ENCODE results near the gene PHEX.

The PHEX gene

DNA sequence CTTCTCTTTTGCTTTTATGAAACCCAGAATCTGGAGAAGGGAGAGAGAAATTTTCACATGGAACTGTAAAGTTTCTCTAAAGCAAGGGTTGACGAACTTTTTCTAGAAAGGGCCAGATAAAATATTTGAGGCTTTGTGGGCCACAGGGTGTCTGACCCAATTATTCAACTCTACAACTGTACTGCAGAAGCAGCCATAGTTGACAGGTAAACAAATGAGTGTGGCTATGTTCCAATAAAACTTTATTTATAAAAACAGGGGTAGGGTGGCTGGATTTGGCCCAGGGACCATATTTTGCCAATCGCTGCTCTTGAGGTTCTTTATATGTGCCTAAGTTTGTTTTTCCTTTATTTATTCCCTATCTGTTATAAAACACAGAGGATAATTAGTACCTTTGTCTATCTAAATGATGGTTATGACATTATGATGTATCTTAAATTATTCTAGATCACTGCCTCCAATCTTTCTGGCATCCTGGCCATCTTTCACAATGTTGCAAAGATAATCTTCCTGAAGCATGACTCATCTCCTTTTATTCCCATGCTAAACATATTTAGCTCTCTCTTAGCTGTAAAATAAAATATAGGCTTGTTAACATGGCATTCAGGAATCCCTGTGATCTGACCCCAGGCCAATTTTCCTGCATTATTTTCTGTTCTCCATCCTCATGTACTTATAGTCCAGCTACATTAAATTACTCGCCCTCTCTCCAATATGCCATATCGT, 133.8 kb downstream of the PHEX start:
- in situ Hi-C loops (cut with MboI; ENCODE audit: low pct_unique_long_range_greater_than_20kb, low sequenced_read_pairs, unreplicated experiment), result no loop called here
- TF ChIP-seq, protein P1, sequence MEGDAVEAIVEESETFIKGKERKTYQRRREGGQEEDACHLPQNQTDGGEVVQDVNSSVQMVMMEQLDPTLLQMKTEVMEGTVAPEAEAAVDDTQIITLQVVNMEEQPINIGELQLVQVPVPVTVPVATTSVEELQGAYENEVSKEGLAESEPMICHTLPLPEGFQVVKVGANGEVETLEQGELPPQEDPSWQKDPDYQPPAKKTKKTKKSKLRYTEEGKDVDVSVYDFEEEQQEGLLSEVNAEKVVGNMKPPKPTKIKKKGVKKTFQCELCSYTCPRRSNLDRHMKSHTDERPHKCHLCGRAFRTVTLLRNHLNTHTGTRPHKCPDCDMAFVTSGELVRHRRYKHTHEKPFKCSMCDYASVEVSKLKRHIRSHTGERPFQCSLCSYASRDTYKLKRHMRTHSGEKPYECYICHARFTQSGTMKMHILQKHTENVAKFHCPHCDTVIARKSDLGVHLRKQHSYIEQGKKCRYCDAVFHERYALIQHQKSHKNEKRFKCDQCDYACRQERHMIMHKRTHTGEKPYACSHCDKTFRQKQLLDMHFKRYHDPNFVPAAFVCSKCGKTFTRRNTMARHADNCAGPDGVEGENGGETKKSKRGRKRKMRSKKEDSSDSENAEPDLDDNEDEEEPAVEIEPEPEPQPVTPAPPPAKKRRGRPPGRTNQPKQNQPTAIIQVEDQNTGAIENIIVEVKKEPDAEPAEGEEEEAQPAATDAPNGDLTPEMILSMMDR (IDR thresholded peaks at IDR 0.05; ENCODE audit: extremely low read depth, insufficient read depth, missing control alignments), result no peak
- DNase-seq (ENCODE audit: low spot score), result no peak

- TF ChIP-seq, protein P1 (IDR thresholded peaks at IDR 0.05; ENCODE audit: extremely low read depth, insufficient read depth, missing control alignments), result no peak
- in situ Hi-C loops (cut with MboI; ENCODE audit: low pct_unique_long_range_greater_than_20kb, low sequenced_read_pairs, unreplicated experiment), result no loop called here
- no peak for DNase-seq (ENCODE audit: low spot score)
Observed at GRCh38 chrX:22171287-22172060, 139.3 kb downstream of the PHEX start.

DNA sequence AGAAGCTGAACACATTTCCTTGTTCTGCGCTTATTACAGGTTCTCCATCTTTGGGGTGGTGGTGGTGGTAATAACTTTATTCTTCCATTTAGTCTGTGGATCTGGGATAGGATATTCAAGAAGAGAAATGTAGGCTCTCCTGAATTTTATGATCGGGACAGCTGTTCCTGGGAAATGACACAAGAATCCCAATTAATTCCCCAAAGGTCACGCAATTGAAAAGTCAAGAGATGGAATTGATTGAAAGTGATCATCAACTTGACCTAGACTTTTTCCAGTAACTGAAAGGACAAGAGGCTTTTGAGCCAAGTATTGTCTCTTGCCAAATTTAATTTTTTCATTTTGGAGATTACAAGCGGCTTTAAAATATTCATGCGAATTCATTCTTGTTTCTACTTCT, 141.8 kb downstream of the PHEX start:
- TF ChIP-seq, protein P1 (IDR thresholded peaks at IDR 0.05; ENCODE audit: extremely low read depth, insufficient read depth, missing control alignments), result no peak
- in situ Hi-C loops (cut with MboI; ENCODE audit: low pct_unique_long_range_greater_than_20kb, low sequenced_read_pairs, unreplicated experiment), result no loop called here
- DNase-seq (ENCODE audit: low spot score), result no peak

GRCh38 chrX:22177950-22178515, 145.9 kb downstream of the PHEX start:
- no peak for DNase-seq (ENCODE audit: low spot score)
- in situ Hi-C loops (cut with MboI; ENCODE audit: low pct_unique_long_range_greater_than_20kb, low sequenced_read_pairs, unreplicated experiment), result no loop called here

GRCh38 chrX:22184096-22184495, 152.0 kb downstream of the PHEX start:
- TF ChIP-seq, protein P1 (IDR thresholded peaks at IDR 0.05; ENCODE audit: extremely low read depth, insufficient read depth, missing control alignments), result no peak
- DNase-seq (ENCODE audit: low spot score), result no peak
- in situ Hi-C loops (cut with MboI; ENCODE audit: low pct_unique_long_range_greater_than_20kb, low sequenced_read_pairs, unreplicated experiment), result no loop called here

More at GRCh38 chrX:22177950-22178515, 145.9 kb downstream of the PHEX start:
- TF ChIP-seq, protein P1 (IDR thresholded peaks at IDR 0.05; ENCODE audit: extremely low read depth, insufficient read depth, missing control alignments), result no peak

DNA sequence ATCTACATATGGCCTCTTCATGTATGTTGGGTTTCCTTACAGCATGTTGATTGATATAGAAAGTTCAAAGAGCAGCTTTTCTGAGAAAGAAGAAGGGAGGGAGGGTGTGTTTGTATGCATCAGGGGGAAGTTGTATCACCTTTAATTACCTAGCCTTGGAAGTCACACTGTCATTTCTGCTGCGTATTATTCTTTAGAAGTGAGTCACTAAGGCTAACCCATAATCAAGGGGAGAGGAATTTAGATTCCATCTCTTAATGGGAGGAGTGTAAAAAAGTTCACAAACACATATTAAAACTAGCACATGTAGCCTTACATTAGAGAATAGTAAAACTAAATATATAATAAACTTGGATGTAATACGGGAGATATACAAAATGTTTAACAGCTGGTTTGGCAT, 154.0 kb downstream of the PHEX start:
- TF ChIP-seq, protein P1 (IDR thresholded peaks at IDR 0.05; ENCODE audit: extremely low read depth, insufficient read depth, missing control alignments), result no peak
- no peak for DNase-seq (ENCODE audit: low spot score)
- in situ Hi-C loops (cut with MboI; ENCODE audit: low pct_unique_long_range_greater_than_20kb, low sequenced_read_pairs, unreplicated experiment), result no loop called here
